CD4-positive, alpha-beta T cell treated with Interleukin-21 for 1 hour (primary cell): Measurements from ENCODE around the gene CBX2.
A peak's percentile ranks its signal among the peaks of the same experiment; 100 is the strongest.

ENCODE experiments used
- DNase-seq: peaks from one replicate; pipeline ENCODE4 v3.0.0-alpha.2; 2020

The CBX2 gene

DNA sequence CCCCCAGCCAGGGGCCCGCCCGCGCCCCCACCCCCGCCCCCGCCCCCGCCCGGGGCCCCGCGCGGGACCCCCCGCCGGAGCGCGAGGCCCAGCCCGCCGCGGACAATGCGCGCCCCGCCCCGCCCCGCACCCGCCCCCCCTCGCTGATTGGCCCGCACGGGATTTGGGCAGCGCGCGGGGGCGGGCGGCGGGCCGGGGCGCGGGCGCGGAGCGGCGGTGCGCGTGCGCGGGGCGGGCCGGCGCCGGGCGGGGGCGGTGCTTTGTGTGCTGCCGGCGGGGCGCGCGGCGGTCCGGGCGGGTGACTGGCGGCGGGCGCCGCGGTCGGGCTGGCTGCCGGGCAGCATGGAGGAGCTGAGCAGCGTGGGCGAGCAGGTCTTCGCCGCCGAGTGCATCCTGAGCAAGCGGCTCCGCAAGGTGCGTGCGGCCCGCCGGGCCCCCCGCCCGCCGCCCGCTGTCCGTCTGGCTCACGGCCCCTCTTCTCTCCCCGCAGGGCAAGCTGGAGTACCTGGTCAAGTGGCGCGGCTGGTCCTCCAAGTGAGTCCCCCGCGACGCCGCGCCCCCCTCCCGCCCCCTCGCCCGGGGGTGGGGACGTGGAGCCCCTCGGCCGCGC is at the start of gene CBX2:
CBX2 (plus strand) TSS at position 255 of the 610 bp plus-strand sequence; CDS start at position 343, 88 bp downstream.
- DNase-seq, result peak; percentile 85

DNA sequence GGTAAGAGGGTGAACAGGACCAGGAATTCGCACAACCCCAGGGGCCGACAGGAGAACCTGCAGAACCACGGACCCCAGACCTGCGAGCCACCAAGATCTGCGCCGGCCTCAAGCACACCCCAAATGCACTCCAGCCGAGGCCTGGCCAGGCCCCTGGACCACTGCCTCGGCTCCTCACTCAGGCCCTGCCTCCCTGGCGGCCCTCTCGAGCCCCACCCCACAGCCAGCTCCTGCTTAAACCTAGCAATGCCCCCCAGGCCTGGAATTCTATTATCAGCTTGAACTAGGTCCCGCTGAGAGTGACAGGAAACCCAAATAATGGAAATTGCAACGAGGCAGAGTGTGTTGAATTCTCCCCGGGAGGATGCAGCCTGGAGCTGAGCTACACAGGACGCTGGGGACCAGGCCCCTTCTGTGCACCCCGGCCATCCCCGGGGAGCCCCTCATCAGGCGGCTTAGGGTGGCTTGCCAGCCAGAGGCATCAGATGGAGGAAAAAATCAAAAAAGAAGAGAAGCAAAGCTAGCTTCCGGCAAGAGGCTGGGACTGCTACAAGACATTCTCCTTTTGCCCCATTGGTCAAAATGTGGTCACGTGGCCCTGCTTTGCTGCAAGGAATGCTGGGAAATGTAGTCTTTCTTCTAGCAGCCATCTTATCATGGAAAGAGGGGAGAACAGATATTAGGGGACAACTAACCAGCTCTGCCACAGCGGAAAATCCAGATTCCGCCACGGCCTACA is 49.6 kb upstream of the CBX2 start:
- peak; percentile 94 for DNase-seq

DNA sequence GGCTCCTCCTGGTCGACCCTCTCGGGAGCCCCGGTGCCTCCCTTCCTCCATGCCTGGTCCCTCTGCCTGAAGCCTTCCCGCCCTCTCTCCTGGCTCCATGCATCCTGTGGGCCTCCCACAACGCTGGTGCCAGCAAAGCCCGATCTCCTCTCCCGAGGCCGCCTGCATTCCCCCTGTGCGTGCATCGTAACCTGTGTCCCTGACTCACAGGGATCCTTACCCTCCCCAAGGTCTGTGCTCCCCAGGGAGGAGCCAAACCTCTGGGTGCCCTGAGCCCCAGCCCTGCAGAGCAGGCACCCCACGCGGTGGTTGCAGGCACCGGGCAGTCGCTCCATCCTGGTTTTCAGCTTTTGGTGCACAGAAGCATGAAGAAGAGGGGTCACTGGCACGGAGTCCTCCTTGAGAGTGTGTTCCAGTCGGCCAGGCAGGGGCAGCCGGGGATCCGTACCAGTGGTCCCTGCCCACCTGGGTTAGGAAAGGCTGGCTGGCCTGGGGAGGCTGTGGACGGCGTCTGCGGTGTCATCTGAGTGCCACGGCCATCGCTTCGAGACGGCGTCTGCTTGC is 49.0 kb upstream of the CBX2 start:
- no peak for DNase-seq

DNA sequence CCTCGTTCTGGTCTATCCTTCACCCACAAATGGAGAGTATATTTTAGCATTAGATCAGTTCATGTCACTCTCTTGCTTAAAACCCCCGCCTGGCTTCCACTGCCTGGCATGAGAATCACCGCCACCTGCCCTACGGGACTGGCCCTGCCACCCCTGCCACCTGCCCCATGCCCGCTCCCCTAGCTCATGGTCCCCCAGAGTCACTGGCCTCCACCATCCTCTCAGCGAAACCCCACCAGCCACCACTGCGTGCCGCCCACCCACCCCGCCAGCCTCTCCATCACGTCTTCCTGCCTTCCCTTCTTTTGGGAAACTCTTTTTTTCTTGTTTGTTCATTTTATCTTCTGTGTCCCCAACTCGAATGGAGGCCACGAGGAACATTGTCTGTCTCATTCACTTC is 48.2 kb upstream of the CBX2 start:
- DNase-seq, result no peak

DNA sequence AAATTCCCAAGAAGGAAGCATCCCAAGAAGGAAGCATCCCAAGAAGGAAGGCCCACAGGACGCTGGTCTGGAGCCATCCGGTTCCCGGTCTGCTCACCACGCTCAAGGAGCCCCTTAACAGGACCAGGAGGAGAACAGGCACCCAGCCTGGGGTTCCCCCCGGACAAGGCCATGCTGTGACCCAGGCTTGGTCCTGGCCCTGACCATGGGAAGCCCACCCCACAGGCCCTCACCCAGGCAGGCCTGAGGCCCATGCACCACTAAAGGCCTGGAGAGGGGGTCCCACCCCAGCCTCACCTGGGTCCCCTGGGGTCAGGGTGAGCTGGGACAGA is 47.5 kb upstream of the CBX2 start:
- DNase-seq, result no peak

DNA sequence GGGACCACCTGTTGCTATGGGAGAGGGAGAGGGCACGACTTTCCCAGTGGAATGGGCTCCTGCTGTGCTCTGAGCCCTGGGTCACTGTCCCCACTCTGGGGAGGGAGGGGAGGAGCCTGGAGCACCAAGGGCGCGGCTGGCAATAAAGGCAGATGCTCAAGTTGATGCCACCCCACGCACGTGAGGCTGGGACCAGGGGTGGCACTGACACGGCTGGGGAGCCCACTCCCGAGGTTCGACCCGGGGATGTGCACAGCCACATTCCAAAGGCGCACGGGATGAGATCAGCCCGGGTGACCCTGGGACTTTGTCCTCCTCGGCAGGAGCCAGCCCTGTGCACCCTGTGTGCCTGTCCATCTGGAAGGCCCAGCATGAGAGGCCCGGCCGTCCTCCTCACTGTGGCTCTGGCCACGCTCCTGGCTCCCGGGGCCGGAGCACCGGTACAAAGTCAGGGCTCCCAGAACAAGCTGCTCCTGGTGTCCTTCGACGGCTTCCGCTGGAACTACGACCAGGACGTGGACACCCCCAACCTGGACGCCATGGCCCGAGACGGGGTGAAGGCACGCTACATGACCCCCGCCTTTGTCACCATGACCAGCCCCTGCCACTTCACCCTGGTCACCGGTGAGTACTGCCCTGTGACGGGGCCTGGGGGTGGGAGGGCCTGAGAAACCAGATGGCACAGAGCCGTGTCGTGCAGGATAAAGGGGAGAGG is 47.0 kb upstream of the CBX2 start, which contains the start of gene ENPP7:
ENPP7 (plus strand) TSS at position 175 of the 715 bp plus-strand sequence; CDS start at position 372, 197 bp downstream.
- no peak for DNase-seq

DNA sequence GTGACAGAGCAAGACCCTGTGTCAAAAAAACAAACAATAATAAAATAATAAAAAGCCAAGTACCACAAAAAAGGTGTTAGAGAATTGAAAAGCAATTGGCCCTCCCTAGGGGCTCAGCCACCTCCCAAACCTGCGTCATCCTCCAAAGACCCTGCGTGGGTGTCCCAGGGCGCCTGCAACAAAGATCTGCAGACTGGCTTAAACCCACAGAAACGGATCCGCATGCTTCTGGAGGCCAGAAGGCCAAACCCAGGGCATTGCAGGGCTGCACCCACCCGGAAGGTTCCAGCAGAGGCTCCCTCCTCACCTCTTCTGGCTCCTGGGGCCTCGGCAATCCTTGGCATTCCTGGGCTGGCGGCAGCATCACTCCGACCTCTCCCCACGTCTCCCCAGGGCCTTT is 45.7 kb upstream of the CBX2 start:
- DNase-seq, result no peak

- peak; percentile 56 for DNase-seq
Measured at GRCh38 chr17:79732804-79733691, 44.9 kb upstream of the CBX2 start.

GRCh38 chr17:79733692-79734070 is 44.3 kb upstream of the CBX2 start:
- no peak for DNase-seq

GRCh38 chr17:79735096-79735495 is 42.9 kb upstream of the CBX2 start:
- no peak for DNase-seq

- no peak for DNase-seq
Measured at GRCh38 chr17:79737046-79737921, 40.7 kb upstream of the CBX2 start.

GRCh38 chr17:79737922-79738578 is 39.9 kb upstream of the CBX2 start:
- DNase-seq, result no peak

GRCh38 chr17:79738643-79739042 is 39.3 kb upstream of the CBX2 start:
- no peak for DNase-seq

GRCh38 chr17:79739148-79740062 is 38.5 kb upstream of the CBX2 start:
- DNase-seq, result no peak

DNA sequence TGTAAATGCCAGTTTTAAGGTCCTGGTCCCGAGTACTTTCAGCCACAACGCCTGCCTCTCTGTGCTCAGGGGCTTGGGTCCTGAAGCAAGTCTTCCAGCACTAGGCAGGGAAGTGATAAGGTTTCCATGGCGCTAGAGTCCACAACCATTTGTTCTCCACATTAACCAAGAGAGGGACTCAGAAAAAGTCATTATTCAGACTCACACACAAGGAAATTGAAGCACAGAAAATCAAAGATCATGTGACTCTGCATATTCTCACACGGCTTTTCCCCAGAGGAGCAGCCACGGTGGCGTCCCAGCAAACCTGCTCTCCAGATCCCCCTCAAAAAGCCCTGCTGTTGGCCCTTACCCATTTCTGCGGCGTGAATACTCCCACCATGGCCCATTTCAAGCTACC is 37.5 kb upstream of the CBX2 start:
- DNase-seq, result no peak

DNA sequence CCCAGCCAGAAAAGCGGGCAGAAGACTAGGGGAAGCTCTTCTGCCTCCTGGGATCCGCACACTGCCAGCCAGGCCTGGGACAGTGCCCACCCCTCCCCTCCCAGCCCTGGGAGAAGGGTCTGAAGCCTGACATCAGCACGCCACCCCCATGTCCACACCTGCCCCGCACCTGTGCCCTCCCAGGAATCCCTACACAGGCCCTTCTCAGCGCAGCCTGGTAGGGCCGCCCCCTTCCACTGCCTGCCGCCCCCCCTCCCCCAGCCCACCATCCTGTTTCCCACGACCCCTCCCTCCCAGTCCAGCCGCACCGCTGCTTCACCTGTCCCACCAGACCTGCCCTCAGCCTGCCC is 36.6 kb upstream of the CBX2 start:
- DNase-seq, result no peak

DNA sequence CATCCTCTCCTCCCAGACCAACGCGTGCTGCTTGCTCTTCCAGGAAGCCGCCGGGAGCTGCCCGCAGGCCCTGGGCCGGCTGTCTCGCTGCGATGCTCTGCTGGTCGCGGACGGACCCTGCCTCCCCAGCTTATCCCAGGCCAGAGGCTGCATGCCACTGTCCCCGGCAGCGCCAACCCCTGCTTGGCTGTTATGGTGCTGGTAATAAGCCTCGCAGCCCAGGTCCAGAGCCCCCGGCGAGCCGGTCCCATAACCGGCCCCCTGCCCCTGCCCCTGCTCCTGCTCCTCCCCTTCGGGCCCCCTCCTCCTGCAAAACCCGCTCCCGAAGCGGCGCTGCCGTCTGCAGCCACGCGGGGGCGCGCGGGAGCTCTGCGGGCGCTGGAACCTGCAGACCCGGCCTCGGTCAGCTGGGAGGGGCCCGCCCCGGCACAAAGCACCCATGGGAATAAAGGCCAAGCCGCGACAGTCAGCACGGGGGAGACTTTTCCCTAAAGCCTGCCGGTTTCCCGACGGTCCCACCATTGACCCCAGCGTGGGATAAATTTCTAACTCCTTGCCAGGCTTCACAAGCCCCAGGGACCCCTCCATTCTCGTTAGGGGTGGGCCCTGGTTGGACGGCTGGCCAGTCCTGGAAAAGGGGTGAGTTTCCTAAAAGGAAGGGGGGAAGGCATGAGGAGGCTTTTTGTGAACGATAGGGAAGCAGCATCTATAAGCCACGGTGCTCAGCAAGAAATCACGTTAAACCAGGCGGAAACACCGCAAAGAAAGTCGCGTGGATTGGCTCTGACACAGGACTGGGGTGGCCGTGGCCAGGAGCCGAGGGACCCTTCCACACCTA is 36.0 kb upstream of the CBX2 start:
- peak; percentile 76 for DNase-seq

DNA sequence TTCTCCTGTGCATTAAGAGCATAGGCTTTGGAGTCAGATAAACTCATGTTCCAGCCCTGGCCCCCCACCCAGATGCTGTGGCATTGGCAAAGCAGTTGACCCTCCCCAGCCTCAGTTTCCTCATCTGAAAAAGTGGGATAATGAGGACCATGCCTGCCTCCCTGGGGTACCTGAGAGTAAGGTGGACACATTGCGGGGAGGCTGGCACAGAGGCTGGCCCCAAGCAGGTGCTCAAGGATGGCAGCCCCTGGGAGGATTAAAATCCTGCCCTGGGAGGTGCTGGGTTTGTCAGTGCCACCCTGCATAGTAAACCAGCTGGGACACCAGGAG is 35.4 kb upstream of the CBX2 start:
- no peak for DNase-seq

DNA sequence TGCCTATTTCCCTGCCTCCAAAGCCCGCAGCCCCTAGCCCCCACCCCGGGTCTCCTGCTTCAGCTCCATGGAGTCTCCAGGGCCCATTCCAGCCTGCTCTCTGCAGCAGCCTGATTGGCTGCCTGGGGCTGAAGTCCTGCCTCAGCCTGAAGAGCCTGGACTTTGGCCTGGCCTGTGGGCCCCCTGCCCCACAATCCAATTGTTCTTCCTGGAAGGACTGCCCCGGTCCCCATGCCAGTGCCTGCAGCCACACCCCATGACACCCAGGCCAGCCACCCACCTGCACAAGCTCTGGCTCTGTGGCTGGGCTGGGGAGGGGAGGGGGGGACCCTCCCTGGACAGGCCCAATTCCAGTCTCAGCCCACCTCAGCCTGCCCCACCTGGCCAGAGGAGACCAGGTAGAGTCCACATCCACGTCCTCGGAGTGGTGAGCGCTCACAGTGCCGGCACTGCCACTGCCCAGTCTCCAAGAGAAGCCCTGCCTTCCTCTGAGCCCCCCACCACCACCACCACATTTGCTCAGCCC is 34.9 kb upstream of the CBX2 start:
- DNase-seq, result no peak
